ENCODE measurements around the gene NRAP.

The NRAP gene, protein sequence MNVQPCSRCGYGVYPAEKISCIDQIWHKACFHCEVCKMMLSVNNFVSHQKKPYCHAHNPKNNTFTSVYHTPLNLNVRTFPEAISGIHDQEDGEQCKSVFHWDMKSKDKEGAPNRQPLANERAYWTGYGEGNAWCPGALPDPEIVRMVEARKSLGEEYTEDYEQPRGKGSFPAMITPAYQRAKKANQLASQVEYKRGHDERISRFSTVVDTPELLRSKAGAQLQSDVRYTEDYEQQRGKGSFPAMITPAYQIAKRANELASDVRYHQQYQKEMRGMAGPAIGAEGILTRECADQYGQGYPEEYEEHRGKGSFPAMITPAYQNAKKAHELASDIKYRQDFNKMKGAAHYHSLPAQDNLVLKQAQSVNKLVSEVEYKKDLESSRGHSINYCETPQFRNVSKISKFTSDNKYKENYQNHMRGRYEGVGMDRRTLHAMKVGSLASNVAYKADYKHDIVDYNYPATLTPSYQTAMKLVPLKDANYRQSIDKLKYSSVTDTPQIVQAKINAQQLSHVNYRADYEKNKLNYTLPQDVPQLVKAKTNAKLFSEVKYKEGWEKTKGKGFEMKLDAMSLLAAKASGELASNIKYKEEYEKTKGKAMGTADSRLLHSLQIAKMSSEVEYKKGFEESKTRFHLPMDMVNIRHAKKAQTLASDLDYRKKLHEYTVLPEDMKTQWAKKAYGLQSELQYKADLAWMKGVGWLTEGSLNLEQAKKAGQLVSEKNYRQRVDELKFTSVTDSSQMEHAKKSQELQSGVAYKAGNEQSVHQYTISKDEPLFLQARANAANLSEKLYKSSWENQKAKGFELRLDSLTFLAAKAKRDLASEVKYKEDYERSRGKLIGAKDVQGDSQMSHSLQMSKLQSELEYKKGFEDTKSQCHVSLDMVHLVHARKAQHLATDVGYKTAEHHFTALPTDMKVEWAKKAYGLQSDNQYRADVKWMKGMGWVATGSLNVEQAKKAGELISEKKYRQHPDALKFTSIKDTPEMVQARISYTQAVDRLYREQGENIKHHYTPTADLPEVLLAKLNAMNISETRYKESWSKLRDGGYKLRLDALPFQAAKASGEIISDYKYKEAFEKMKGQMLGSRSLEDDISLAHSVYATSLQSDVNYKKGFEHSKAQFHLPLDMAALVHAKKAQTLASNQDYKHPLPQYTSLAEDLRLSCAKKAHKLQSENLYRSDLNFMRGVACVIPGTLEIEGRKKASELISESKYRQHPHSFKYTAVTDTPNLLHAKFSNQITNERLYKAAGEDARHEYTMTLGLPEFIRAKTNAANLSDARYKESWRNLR (N-terminal part only)

DNA sequence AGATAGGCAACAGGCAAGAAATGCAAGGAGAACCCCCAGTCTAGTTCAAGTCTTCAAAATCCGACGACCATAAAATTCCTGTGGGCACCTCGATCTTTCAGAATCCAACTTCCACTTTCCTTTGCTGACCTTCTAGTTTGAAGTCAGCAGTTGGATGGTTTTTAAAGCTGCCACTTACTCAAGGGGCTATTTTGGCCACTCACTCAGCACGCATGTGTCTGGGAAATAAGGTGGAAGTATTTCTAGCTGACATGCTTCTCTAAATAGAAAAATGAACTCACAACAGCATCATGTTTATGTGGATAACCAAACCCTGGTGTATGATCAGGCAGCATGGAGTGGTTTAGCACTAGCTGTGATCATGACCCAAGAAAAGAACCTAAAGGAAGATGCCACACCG is at the start of gene NRAP:
NRAP (minus strand) TSS at position 134 of the 400 bp plus-strand sequence. CDS start 159 bp downstream, outside the sequence.
- no peak for DNase-seq (ENCODE audit: low spot score in 2 of 2)
- H3K4me1 ChIP-seq = no peaks in the 10 kb centered on the region
- in situ Hi-C loops (cut with MboI; ENCODE audit: low sequenced_read_pairs) = no loop called here
- H3K9me3 ChIP-seq = no peaks in the 10 kb centered on the region
- peaks cover 12% of the 10 kb centered on the region for H3K27me3 ChIP-seq (ENCODE audit: low read depth)
- H3K4me3 ChIP-seq = no peak within 1 kb of the TSS
- no peaks in the 10 kb centered on the region for H3K36me3 ChIP-seq (replicated peaks)

DNA sequence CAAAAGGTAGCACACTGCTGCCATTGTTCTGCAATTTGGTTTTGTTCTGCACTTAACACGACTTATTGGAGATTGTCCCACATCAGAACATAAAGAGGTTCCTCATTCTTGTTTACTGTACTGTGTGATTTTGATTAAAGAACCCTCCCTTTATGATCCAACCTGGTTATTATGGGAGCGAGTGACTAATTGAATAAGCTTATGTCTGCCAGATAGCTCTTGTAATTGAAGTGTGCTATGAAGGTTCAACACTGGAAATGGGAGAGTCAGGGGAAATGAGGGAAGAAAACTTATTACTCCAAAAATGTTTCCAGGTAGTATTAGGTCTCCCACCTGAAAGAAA is 49.8 kb upstream of the NRAP start:
- DNase-seq (ENCODE audit: low spot score in 2 of 2) = no peak
- no peaks in the 10 kb centered on the region for H3K4me1 ChIP-seq
- no peaks in the 10 kb centered on the region; the same call in 1 of the 2 replicates for H3K36me3 ChIP-seq (replicated peaks)
- no peaks in the 10 kb centered on the region for H3K27me3 ChIP-seq (ENCODE audit: low read depth)
- in situ Hi-C loops (cut with MboI; ENCODE audit: low sequenced_read_pairs) = no loop called here
- no peaks in the 10 kb centered on the region for H3K9me3 ChIP-seq
- no peak overlapping the region for H3K4me3 ChIP-seq

DNA sequence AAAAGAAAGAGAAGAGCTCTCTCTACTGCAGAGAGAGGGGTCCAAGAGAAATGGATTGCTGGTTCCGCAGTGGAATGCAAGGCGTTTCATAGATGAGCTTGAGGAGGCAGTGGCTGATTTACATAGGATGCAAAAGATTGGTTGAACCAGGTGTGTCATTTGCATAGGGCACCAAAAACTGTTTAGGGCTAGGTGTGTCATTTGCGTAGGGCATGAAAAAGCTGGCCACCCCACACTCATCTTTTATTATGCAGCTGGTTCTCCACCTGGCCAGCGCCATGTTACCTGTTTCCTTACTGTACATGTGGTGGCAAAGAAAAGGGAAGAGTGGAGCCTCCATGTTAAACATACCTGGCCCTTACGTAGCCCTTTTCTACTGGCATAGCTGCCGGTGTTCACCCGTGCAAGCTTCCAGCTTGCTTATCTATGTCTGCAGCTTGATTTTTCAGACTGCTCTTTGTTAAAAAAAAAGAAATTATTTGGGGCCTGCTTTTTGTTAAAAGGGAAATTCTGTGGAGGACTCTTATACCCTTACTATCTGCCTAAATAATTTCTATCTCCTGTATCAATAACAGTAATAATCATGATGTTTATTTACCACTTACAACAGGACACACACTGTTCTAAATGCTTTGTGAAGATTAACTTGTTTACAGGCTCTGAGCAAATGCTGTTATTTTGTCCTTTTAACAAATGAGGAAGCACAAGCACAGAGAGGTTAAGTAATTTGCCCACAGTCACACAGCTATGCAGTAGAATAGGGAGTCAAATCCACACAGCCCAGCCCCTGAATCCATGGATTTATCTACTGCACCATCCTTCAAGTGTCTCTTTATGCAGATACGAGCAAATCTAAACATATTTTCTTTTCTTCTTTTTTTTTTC is 49.2 kb upstream of the NRAP start:
- DNase-seq (ENCODE audit: low spot score in 2 of 2) = no peak
- Histone ChIP-seq H3K36me3 (replicated peaks) (no peaks in the 10 kb centered on the region; the same call in 1 of the 2 replicates), H3K9me3 (no peaks in the 10 kb centered on the region), H3K4me3 (no peak overlapping the region), H3K27me3 (ENCODE audit: low read depth) (no peaks in the 10 kb centered on the region), H3K4me1 (no peaks in the 10 kb centered on the region)
- in situ Hi-C loops (cut with MboI; ENCODE audit: low sequenced_read_pairs) = no loop called here

DNA sequence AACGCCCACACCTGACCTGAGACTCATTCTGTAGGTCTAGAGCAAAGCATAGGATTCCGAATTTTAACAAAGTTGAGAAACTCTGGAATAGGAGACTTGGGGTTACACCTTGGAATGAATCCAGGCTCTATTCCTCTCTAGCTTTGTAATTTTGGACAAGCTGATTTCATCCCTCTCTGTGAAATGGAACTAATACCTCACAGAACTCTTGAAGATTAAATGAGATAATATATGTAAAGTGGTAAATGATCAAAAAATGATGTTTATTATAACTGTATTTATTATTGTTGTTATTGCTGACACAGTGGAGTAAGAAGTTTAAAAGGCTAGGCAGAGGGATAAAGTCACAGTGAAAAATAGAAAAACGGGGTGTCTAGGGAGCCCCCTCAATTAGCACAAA is 48.2 kb upstream of the NRAP start:
- no peak for DNase-seq (ENCODE audit: low spot score in 2 of 2)
- Histone ChIP-seq H3K27me3 (ENCODE audit: low read depth) (no peaks in the 10 kb centered on the region), H3K36me3 (replicated peaks) (no peaks in the 10 kb centered on the region; the same call in 1 of the 2 replicates), H3K4me3 (no peak overlapping the region), H3K9me3 (no peaks in the 10 kb centered on the region), H3K4me1 (no peaks in the 10 kb centered on the region)
- in situ Hi-C loops (cut with MboI; ENCODE audit: low sequenced_read_pairs) = no loop called here

DNA sequence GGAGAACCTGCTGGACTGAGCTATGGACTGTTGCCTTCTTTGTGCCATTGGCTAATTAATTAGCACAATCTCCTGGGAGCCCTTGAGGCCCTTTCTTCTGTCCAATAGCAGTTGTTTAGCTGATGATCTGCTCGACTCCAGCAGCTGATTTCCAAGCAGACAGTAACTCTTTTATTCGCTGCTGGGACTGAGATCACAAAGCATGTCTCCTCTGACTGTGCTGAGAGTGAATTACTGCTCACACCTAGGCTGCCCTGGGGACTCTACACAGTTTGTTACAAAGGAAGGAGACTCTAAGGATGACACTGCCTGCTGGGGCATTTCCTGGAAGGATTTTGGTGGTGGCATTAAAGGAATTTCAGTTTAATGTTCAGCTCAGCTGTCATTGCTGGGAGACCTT is 47.3 kb upstream of the NRAP start:
- Histone ChIP-seq H3K27me3 (ENCODE audit: low read depth) (no peaks in the 10 kb centered on the region), H3K4me3 (no peak overlapping the region), H3K4me1 (no peaks in the 10 kb centered on the region), H3K9me3 (no peaks in the 10 kb centered on the region), H3K36me3 (replicated peaks) (no peaks in the 10 kb centered on the region; the same call in 1 of the 2 replicates)
- no peak for DNase-seq (ENCODE audit: low spot score in 2 of 2)
- in situ Hi-C loops (cut with MboI; ENCODE audit: low sequenced_read_pairs) = no loop called here

DNA sequence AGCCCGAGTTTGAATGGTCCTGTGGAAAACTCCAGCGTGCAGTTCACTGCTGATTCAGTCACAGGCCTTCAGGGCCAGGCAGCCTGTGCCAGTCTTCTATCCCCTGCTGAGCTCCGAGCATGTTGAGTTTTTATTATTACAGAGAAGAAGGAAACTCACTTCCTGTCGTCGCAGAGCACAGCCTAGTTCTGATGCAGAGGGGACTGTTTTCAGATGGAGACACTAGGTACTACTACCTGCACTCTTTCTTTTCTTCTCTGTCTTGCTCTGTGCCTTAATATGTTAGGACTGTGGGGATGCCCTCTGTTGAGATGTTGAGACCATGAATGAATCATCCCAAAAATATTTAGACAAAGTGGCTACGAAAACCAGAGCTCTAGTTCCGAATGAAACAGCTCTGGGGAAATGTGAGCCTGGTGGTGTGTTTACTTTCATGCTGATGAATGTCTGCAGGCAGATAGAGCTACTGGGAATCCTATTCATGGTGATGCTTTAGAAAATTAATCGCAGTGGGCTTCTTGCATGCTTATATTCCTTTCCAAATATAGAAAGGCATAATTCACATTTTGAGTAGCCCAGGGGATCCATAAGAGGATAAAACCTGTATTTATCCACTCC is 45.5 kb upstream of the NRAP start:
- no peaks in the 10 kb centered on the region; the same call in 1 of the 2 replicates for H3K36me3 ChIP-seq (replicated peaks)
- H3K4me3 ChIP-seq = no peak overlapping the region
- in situ Hi-C loops (cut with MboI; ENCODE audit: low sequenced_read_pairs) = loop anchor here (5.0 kb wide), 1 partner anchor 393 kb away; no protein-coding TSS in a partner anchor
- H3K4me1 ChIP-seq = no peaks in the 10 kb centered on the region
- no peaks in the 10 kb centered on the region for H3K9me3 ChIP-seq
- H3K27me3 ChIP-seq (ENCODE audit: low read depth) = no peaks in the 10 kb centered on the region
- no peak for DNase-seq (ENCODE audit: low spot score in 2 of 2)

DNA sequence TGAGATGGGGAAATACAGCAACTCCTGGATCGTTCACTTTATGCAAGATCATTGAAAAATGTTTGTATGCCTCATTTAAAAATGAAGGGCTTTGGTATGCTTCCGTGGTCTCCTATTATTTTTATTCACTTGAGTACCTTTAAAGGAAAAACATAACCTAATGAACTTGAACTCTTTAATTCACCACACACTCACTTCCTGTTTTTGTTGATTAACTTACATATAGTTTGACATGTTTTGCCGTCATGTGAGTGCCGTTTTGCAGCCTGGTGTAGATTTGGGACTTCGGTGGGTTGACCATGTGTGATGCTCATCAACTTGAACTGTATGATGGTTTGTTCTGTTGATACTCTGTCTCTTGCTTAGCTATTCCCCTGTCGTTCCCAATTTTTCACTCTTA is 44.8 kb upstream of the NRAP start:
- in situ Hi-C loops (cut with MboI; ENCODE audit: low sequenced_read_pairs) = loop anchor here (5.0 kb wide), 1 partner anchor 394 kb away; no protein-coding TSS in a partner anchor
- Histone ChIP-seq H3K4me1 (no peaks in the 10 kb centered on the region), H3K27me3 (ENCODE audit: low read depth) (no peaks in the 10 kb centered on the region)

DNA sequence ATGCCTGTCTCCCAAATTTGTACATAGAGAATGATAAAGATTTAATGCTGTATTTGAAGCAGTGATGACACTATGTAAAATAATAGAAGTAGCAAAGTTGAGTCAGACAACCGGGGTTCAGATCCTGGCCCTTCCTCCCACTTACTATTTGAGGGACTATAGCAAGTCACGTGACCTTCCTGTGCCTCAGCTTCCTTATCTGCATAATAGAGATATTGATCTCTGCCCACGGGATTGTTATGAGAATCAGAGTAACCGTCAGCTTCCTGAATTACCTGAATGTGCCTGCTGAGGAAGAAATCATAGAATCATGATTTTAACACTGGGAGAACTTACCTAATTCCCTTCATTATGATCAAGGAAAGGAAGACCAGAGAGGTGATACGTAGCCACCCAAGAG is 42.8 kb upstream of the NRAP start:
- in situ Hi-C loops (cut with MboI; ENCODE audit: low sequenced_read_pairs) = loop anchor here (5.0 kb wide), 1 partner anchor 396 kb away; no protein-coding TSS in a partner anchor
- H3K36me3 ChIP-seq (replicated peaks) = no peaks in the 10 kb centered on the region; the same call in 1 of the 2 replicates
- H3K4me3 ChIP-seq = no peak overlapping the region
- no peaks in the 10 kb centered on the region for H3K9me3 ChIP-seq
- no peaks in the 10 kb centered on the region for H3K27me3 ChIP-seq (ENCODE audit: low read depth)
- H3K4me1 ChIP-seq = no peaks in the 10 kb centered on the region
- no peak for DNase-seq (ENCODE audit: low spot score in 2 of 2)

More for the DNA sequence above, 44.8 kb upstream of the NRAP start:
- no peak for DNase-seq (ENCODE audit: low spot score in 2 of 2)
- Histone ChIP-seq H3K4me3 (no peak overlapping the region), H3K9me3 (no peaks in the 10 kb centered on the region), H3K36me3 (replicated peaks) (no peaks in the 10 kb centered on the region; the same call in 1 of the 2 replicates)

DNA sequence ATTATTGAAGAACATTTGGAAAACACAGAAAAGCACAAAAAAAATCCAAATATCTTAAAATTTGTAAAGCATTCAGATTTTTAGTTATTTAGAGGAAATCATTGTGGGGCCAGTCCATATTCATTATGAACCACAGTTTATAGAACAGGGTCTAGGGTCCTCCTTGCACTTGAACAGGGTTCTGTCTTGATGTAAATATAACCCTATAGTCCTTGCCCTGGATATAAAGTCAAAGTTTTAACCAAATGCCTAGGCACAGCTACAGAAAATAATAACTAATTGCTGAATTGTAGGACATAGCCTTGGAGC is 41.5 kb upstream of the NRAP start:
- H3K36me3 ChIP-seq (replicated peaks) = no peaks in the 10 kb centered on the region; the same call in 1 of the 2 replicates
- in situ Hi-C loops (cut with MboI; ENCODE audit: low sequenced_read_pairs) = loop anchor here (5.0 kb wide), 1 partner anchor 397 kb away; no protein-coding TSS in a partner anchor
- no peak for DNase-seq (ENCODE audit: low spot score in 2 of 2)
- H3K9me3 ChIP-seq = no peaks in the 10 kb centered on the region
- no peak overlapping the region for H3K4me3 ChIP-seq
- no peaks in the 10 kb centered on the region for H3K4me1 ChIP-seq
- no peaks in the 10 kb centered on the region for H3K27me3 ChIP-seq (ENCODE audit: low read depth)

DNA sequence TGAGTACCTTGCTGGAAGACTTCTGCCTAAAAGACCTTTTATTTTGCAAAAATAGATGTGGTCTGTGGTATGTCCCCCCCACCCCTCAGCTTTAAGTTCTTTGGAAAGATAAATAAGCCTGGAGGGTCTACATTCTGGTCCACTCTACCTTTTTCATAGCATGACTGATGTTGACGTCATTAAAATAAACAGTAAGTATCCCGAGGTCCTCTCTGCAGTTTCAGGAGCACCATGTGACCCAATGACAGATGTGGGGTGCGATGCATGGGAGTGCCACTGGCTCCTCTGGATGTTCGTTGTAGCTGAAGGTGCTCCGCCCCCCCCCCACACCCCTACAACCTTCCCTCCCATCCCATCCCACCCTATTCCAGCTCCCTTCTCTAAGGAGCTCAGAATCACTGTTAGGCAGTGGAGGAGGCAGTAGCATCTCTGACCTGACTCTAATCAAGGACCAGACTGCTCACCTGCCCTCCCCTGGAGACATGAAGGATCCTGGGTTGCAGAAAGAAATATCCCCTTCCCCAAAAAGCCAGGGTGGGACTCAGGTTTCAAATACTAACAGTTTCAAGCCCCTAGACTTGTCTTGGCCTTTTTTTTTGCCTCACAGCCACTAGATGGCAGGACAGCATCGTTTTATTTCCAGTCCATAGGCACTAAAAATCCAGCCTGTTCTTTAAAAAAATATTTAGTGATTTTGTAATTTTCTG is 40.9 kb upstream of the NRAP start:
- H3K9me3 ChIP-seq = no peaks in the 10 kb centered on the region
- H3K27me3 ChIP-seq (ENCODE audit: low read depth) = no peaks in the 10 kb centered on the region
- H3K4me1 ChIP-seq = no peaks in the 10 kb centered on the region
- peak; percentile 36 to 51 for DNase-seq (ENCODE audit: low spot score in 2 of 2)
- no peak overlapping the region for H3K4me3 ChIP-seq
- H3K36me3 ChIP-seq (replicated peaks) = no peaks in the 10 kb centered on the region; the same call in 1 of the 2 replicates
- in situ Hi-C loops (cut with MboI; ENCODE audit: low sequenced_read_pairs) = loop anchor here (5.0 kb wide), 1 partner anchor 398 kb away; no protein-coding TSS in a partner anchor

DNA sequence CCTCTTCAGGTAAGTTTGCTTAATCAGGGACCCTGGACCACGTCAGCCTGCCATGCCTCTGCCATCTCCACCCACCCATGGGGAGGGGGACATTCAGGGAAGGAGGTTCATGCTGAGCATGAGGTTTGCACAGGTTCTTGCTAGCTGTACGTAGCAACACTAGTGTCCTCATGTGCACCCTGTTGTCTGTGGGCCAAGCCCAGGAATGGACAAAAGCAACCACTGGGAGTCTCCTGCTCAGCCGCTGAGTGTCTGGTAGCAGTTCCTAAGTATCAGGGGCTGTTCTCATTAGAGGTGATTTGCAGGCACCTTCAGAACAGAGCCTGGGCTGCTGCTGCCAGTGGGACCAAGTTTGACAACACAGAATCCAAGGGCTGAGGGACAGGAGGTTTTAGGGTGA is 33.8 kb upstream of the NRAP start:
- no peak for DNase-seq (ENCODE audit: low spot score in 2 of 2)
- no peaks in the 10 kb centered on the region for H3K4me1 ChIP-seq
- H3K9me3 ChIP-seq = peaks cover 10% of the 10 kb centered on the region
- in situ Hi-C loops (cut with MboI; ENCODE audit: low sequenced_read_pairs) = no loop called here
- peaks cover 11% of the 10 kb centered on the region for H3K36me3 ChIP-seq (replicated peaks)
- no peak overlapping the region for H3K4me3 ChIP-seq
- no peaks in the 10 kb centered on the region for H3K27me3 ChIP-seq (ENCODE audit: low read depth)

DNA sequence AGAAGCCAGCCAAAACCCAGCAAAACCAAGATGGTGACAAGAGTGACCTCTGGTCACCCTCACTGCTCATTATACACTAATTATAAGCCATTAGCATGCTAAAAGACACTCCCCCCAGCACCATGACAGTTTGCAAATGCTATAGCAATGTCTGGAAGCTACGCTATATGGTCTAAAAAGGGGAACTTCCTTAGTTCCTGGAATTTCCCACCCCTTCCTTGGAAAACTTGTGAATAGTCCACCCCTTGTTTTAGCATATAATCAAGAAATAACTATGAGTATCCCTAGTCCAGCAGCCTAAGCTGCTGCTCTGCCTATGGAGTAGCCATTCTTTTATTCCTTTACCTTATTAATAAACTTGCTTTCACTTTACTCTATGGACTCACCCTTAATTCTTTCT is 31.9 kb upstream of the NRAP start:
- no peak for DNase-seq (ENCODE audit: low spot score in 2 of 2)
- H3K9me3 ChIP-seq = peaks cover 11% of the 10 kb centered on the region
- H3K4me3 ChIP-seq = no peak overlapping the region
- peaks cover 11% of the 10 kb centered on the region for H3K36me3 ChIP-seq (replicated peaks)
- H3K27me3 ChIP-seq (ENCODE audit: low read depth) = no peaks in the 10 kb centered on the region
- H3K4me1 ChIP-seq = no peaks in the 10 kb centered on the region
- in situ Hi-C loops (cut with MboI; ENCODE audit: low sequenced_read_pairs) = no loop called here
